ENCODE measurements around the gene CCDC17.

CCDC17 gene

GRCh38 chr1:45574105-45574626 lies 49.7 kb downstream of the CCDC17 start:
- DNase-seq, result no peak

- DNase-seq, result no peak
These were observed 50.5 kb downstream of the CCDC17 start for GRCh38 chr1:45573231-45573804.

- no peak for DNase-seq
These were observed 53.2 kb downstream of the CCDC17 start for GRCh38 chr1:45570631-45571030.
